ENCODE measurements around the gene TMEM123.

Gene TMEM123

GRCh38 chr11:102452461-102453301 lies at the start of gene TMEM123:
TSS of gene TMEM123 (minus strand) at chr11:102452765. CDS start at chr11:102452623, 142 bp downstream.
- Mint-ChIP-seq H3K27me3 (peaks cover 3% of the 10 kb centered on the region), H3K36me3 (peaks cover 44% of the 10 kb centered on the region), H3K9me3 (no peaks in the 10 kb centered on the region), H3K27ac (peak within 1 kb of the TSS; percentile 98), H3K4me3 (peak within 1 kb of the TSS; percentile 95), H3K4me1 (peaks cover 70% of the 10 kb centered on the region)
- CTCF ChIA-PET, result interaction anchor here (0.8 to 3.3 kb wide), 10 partner anchors 22 to 158 kb away, joined by 3 to 37 read pairs (median 3); no protein-coding TSS in a partner anchor
- DNase-seq, result peak; percentile 96

GRCh38 chr11:102500829-102501228 lies 48.3 kb upstream of the TMEM123 start:
- Mint-ChIP-seq H3K4me1 (no peaks in the 10 kb centered on the region), H3K27ac (no peak overlapping the region)

GRCh38 chr11:102499931-102500330 lies 47.4 kb upstream of the TMEM123 start:
- Mint-ChIP-seq H3K4me1 (peaks cover 9% of the 10 kb centered on the region), H3K27me3 (peaks cover 36% of the 10 kb centered on the region), H3K36me3 (no peaks in the 10 kb centered on the region), H3K9me3 (no peaks in the 10 kb centered on the region), H3K27ac (no peak overlapping the region), H3K4me3 (no peak overlapping the region)
- no peak for DNase-seq
- CTCF ChIA-PET, result interaction anchor here (1.0 to 2.9 kb wide), 7 partner anchors 15 to 212 kb away, joined by 3 to 22 read pairs (median 4); no protein-coding TSS in a partner anchor

More at GRCh38 chr11:102500829-102501228, 48.3 kb upstream of the TMEM123 start:
- Mint-ChIP-seq H3K4me3 (no peak overlapping the region), H3K27me3 (peaks cover 36% of the 10 kb centered on the region), H3K9me3 (no peaks in the 10 kb centered on the region), H3K36me3 (no peaks in the 10 kb centered on the region)
- CTCF ChIA-PET, result interaction anchor here (1.1 to 2.9 kb wide), 6 partner anchors 112 to 213 kb away, joined by 3 to 22 read pairs (median 5); no protein-coding TSS in a partner anchor
- DNase-seq, result no peak

GRCh38 chr11:102499151-102499550 lies 46.6 kb upstream of the TMEM123 start:
- H3K4me1 Mint-ChIP-seq, result peaks cover 12% of the 10 kb centered on the region
- no peaks in the 10 kb centered on the region for H3K9me3 Mint-ChIP-seq
- CTCF ChIA-PET, result interaction anchor here (0.8 to 2.9 kb wide), 9 partner anchors 16 to 211 kb away, joined by 3 to 22 read pairs (median 4); no protein-coding TSS in a partner anchor
- H3K27ac Mint-ChIP-seq, result no peak overlapping the region
- no peak for DNase-seq
- no peak overlapping the region for H3K4me3 Mint-ChIP-seq
- peaks cover 36% of the 10 kb centered on the region for H3K27me3 Mint-ChIP-seq
- no peaks in the 10 kb centered on the region for H3K36me3 Mint-ChIP-seq

- Mint-ChIP-seq H3K4me3 (no peak overlapping the region), H3K36me3 (no peaks in the 10 kb centered on the region), H3K27ac (no peak overlapping the region), H3K4me1 (peaks cover 19% of the 10 kb centered on the region), H3K27me3 (peaks cover 26% of the 10 kb centered on the region), H3K9me3 (no peaks in the 10 kb centered on the region)
- no peak for DNase-seq
- CTCF ChIA-PET, result interaction anchor here (1.5 to 1.8 kb wide), 3 partner anchors 120 to 208 kb away, joined by 7 to 53 read pairs (median 26); no protein-coding TSS in a partner anchor
These were observed 44.5 kb upstream of the TMEM123 start for GRCh38 chr11:102497061-102497460.

- DNase-seq, result peak; percentile 44
- Mint-ChIP-seq H3K36me3 (no peaks in the 10 kb centered on the region), H3K27ac (no peak overlapping the region), H3K9me3 (no peaks in the 10 kb centered on the region), H3K27me3 (peaks cover 26% of the 10 kb centered on the region), H3K4me1 (peaks cover 19% of the 10 kb centered on the region), H3K4me3 (no peak overlapping the region)
- CTCF ChIA-PET, result interaction anchor here (0.7 to 1.8 kb wide), 30 partner anchors 9 to 581 kb away, joined by 3 to 53 read pairs (median 4); partner anchors contain the start of genes CEP126 and TMEM123
These were observed 42.8 kb upstream of the TMEM123 start for GRCh38 chr11:102495161-102496042.

- H3K4me1 Mint-ChIP-seq, result peaks cover 21% of the 10 kb centered on the region
- peaks cover 20% of the 10 kb centered on the region for H3K27me3 Mint-ChIP-seq
- H3K36me3 Mint-ChIP-seq, result no peaks in the 10 kb centered on the region
- no peak for DNase-seq
- H3K9me3 Mint-ChIP-seq, result no peaks in the 10 kb centered on the region
- no peak overlapping the region for H3K4me3 Mint-ChIP-seq
- H3K27ac Mint-ChIP-seq, result no peak overlapping the region
- CTCF ChIA-PET, result interaction anchor here (0.7 to 4.0 kb wide), 5 partner anchors 104 to 206 kb away, joined by 3 to 19 read pairs (median 6); no protein-coding TSS in a partner anchor
These were observed 41.7 kb upstream of the TMEM123 start for GRCh38 chr11:102494216-102494615.

GRCh38 chr11:102493524-102493923 lies 41.0 kb upstream of the TMEM123 start:
- no peak overlapping the region for H3K4me3 Mint-ChIP-seq
- CTCF ChIA-PET, result interaction anchor here (0.7 to 4.0 kb wide), 7 partner anchors 103 to 205 kb away, joined by 3 to 19 read pairs (median 5); no protein-coding TSS in a partner anchor
- peaks cover 23% of the 10 kb centered on the region for H3K4me1 Mint-ChIP-seq
- no peaks in the 10 kb centered on the region for H3K36me3 Mint-ChIP-seq
- DNase-seq, result no peak
- H3K9me3 Mint-ChIP-seq, result no peaks in the 10 kb centered on the region
- no peak overlapping the region for H3K27ac Mint-ChIP-seq
- H3K27me3 Mint-ChIP-seq, result peaks cover 16% of the 10 kb centered on the region

- CTCF ChIA-PET, result interaction anchor here (1.3 to 4.0 kb wide), 4 partner anchors 40 to 150 kb away, joined by 3 to 19 read pairs (median 10); no protein-coding TSS in a partner anchor
- no peaks in the 10 kb centered on the region for H3K36me3 Mint-ChIP-seq
- H3K27ac Mint-ChIP-seq, result no peak overlapping the region
- no peak overlapping the region for H3K4me3 Mint-ChIP-seq
- no peaks in the 10 kb centered on the region for H3K9me3 Mint-ChIP-seq
- no peak for DNase-seq
- H3K27me3 Mint-ChIP-seq, result peaks cover 11% of the 10 kb centered on the region
- peaks cover 34% of the 10 kb centered on the region for H3K4me1 Mint-ChIP-seq
These were observed 39.4 kb upstream of the TMEM123 start for GRCh38 chr11:102491969-102492368.

GRCh38 chr11:102489186-102490145 lies 36.9 kb upstream of the TMEM123 start:
- no peak overlapping the region for H3K4me3 Mint-ChIP-seq
- no peaks in the 10 kb centered on the region for H3K36me3 Mint-ChIP-seq
- CTCF ChIA-PET, result interaction anchor here (1.0 to 1.5 kb wide), 2 partner anchors 177 to 201 kb away, joined by 3 read pairs; no protein-coding TSS in a partner anchor
- peaks cover 25% of the 10 kb centered on the region for H3K4me1 Mint-ChIP-seq
- DNase-seq, result no peak
- peaks cover 3% of the 10 kb centered on the region for H3K27me3 Mint-ChIP-seq
- no peak overlapping the region for H3K27ac Mint-ChIP-seq
- H3K9me3 Mint-ChIP-seq, result no peaks in the 10 kb centered on the region

- H3K36me3 Mint-ChIP-seq, result no peaks in the 10 kb centered on the region
- H3K4me3 Mint-ChIP-seq, result no peak overlapping the region
- H3K27me3 Mint-ChIP-seq, result peaks cover 3% of the 10 kb centered on the region
- no peak for DNase-seq
- H3K27ac Mint-ChIP-seq, result no peak overlapping the region
- CTCF ChIA-PET, result interaction anchor here (1.0 to 2.1 kb wide), 6 partner anchors 37 to 200 kb away, joined by 3 to 11 read pairs (median 4); no protein-coding TSS in a partner anchor
- peaks cover 23% of the 10 kb centered on the region for H3K4me1 Mint-ChIP-seq
- no peaks in the 10 kb centered on the region for H3K9me3 Mint-ChIP-seq
These were observed 35.6 kb upstream of the TMEM123 start for GRCh38 chr11:102488208-102488607.

- H3K4me3 Mint-ChIP-seq, result no peak overlapping the region
- no peak for DNase-seq
- H3K27me3 Mint-ChIP-seq, result peaks cover 3% of the 10 kb centered on the region
- H3K9me3 Mint-ChIP-seq, result no peaks in the 10 kb centered on the region
- CTCF ChIA-PET, result interaction anchor here (1.0 to 2.1 kb wide), 5 partner anchors 10 to 193 kb away, joined by 3 to 11 read pairs (median 6); no protein-coding TSS in a partner anchor
- no peak overlapping the region for H3K27ac Mint-ChIP-seq
- peaks cover 17% of the 10 kb centered on the region for H3K4me1 Mint-ChIP-seq
- H3K36me3 Mint-ChIP-seq, result no peaks in the 10 kb centered on the region
These were observed 34.6 kb upstream of the TMEM123 start for GRCh38 chr11:102487214-102487613.

Measured in activated naive CD4-positive, alpha-beta T cell treated with anti-CD3 and anti-CD28 coated beads, Interleukin-2, amount 10 ng/mL, durations not matched to agents 7 days and 5 days (primary cell).